Bronchial epithelial cell (primary cell): ENCODE measurements around the gene TELO2. TPM values are rescaled to one million over a fixed set of nuclear protein-coding genes. Genes with fewer than 3 reads are reported as not detected.

Experiments used
- DNase-seq: peaks from one replicate; pipeline ENCODE4 v3.0.0-alpha.2; 2010; ENCODE audit warnings: low read depth
- FAIRE-seq: peaks from 2 replicates; lab custom pipeline; 2011; peaks lifted over from hg19 to GRCh38; lab: Jason Lieb, UNC
- H3K27me3 ChIP-seq: 2 replicates; pipeline ENCODE4 v1.5.1; 2011; ENCODE audit warnings: low read length; ENCODE audit not compliant: control insufficient read depth, insufficient read depth
- H3K36me3 ChIP-seq: 2 replicates; pipeline ENCODE4 v1.5.1; 2011; ENCODE audit warnings: low read length; ENCODE audit not compliant: control insufficient read depth, insufficient read depth
- H3K4me3 ChIP-seq: 2 replicates; pipeline ENCODE4 v1.5.1; 2011; ENCODE audit warnings: mild to moderate bottlenecking, low read depth, low read length, control low read depth
- total RNA-seq: library from RNA; depleted of rRNA; stranded (reverse); fragments of >200 nt; gene quantifications from 2 replicates; pipeline ENCODE4 v1.2.1, GENCODE V29; 2014
- TF ChIP-seq, protein P1 (sequence below): IDR thresholded peaks from 2 replicates; pipeline ENCODE4 v1.5.1; 2011; ENCODE audit warnings: mild to moderate bottlenecking, moderate library complexity, low read length, control low read depth, inconsistent platforms; ENCODE audit not compliant: insufficient read depth, severe bottlenecking

The TELO2 gene
- total RNA-seq, 1 donor from 2014 or later, result 8.2 TPM

DNA sequence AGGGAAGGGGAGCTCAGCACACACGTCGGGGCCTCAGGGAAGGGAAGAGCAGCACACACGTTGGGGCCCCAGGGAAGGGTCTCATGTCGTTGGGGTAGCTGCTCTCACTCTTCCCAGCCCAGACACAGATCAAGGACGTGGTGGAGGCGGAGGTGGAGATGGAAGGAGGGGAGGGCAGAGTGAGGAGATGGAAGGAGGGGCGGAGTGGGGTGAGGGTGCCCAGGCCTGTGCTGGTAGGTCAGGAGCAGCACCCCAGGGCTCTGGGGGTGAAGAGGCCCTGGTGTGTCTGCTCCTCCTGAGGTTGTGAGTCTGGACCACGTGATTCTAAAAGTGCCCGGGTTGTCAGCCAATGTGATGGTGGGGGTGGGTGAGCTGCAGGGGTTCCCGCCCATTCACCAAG is 33.2 kb upstream of the TELO2 start:
- peaks cover 6% of the 10 kb centered on the region for H3K36me3 ChIP-seq
- H3K4me3 ChIP-seq, result no peak overlapping the region
- DNase-seq (no peak), FAIRE-seq (no peak)
- TF ChIP-seq, protein P1, sequence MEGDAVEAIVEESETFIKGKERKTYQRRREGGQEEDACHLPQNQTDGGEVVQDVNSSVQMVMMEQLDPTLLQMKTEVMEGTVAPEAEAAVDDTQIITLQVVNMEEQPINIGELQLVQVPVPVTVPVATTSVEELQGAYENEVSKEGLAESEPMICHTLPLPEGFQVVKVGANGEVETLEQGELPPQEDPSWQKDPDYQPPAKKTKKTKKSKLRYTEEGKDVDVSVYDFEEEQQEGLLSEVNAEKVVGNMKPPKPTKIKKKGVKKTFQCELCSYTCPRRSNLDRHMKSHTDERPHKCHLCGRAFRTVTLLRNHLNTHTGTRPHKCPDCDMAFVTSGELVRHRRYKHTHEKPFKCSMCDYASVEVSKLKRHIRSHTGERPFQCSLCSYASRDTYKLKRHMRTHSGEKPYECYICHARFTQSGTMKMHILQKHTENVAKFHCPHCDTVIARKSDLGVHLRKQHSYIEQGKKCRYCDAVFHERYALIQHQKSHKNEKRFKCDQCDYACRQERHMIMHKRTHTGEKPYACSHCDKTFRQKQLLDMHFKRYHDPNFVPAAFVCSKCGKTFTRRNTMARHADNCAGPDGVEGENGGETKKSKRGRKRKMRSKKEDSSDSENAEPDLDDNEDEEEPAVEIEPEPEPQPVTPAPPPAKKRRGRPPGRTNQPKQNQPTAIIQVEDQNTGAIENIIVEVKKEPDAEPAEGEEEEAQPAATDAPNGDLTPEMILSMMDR, result no peak
- no peaks in the 10 kb centered on the region for H3K27me3 ChIP-seq

- DNase-seq (no peak), FAIRE-seq (no peak)
- TF ChIP-seq, protein P1, result no peak
- no peak overlapping the region for H3K4me3 ChIP-seq
- no peaks in the 10 kb centered on the region for H3K27me3 ChIP-seq
- peaks cover 6% of the 10 kb centered on the region for H3K36me3 ChIP-seq
Measured at GRCh38 chr16:1460602-1461138, 32.5 kb upstream of the TELO2 start.

DNA sequence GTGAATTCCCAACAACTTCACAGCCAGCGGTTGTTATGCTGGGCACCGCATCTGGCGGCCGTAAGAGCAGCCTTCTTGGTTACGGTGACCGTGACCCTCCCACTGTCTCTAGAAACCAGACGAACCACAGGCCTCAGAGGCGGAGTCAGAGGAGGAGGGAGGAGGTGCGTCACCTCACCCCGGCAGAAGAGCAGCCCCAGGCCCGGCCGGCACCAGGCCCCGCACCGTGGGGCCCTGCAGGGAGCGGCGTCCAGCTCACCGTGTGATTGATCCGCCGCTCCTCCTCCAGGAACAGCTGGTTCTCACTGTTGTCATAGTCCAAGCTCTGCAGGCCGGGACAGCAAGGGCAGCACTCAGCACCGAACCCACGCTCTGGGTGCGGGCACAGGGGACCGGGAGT is 32.0 kb upstream of the TELO2 start:
- Histone ChIP-seq H3K4me3 (no peak overlapping the region), H3K27me3 (no peaks in the 10 kb centered on the region), H3K36me3 (peaks cover 6% of the 10 kb centered on the region)
- FAIRE-seq (no peak), DNase-seq (no peak)
- TF ChIP-seq, protein P1, result no peak

DNA sequence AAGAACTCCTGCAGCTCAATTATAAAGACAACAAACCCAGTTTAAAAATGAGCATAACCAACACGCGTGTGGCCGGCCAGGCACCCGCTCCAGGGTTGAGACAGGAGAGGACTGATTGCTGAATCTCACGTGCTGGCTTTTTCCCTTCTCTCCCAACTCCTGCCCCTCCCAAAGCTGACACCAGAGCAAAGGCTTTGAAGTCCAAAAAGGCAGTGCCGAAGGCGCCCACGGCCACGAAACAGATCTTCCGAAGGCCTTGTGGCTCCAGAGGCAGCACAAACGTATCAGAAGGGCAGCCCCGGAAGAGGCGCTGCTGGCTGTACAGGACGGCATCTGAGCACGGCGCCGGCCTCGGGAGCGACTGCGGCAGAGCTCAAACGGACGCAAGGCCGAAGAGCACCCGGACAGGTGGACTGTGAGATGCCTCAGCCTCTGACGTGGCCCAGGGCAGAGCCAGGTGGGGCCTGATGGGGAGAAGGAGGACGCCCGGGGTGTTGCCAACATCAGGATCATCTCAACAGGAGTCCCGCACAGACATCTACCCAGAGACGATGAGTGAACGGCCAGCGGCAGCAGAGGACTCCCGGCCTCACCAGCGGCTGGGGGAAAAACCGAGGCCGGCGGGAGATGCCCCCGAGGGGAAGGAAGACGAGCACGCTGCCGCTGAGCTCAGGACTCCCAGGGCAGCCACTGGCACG is 28.8 kb upstream of the TELO2 start:
- no peaks in the 10 kb centered on the region for H3K27me3 ChIP-seq
- FAIRE-seq (no peak), DNase-seq (no peak)
- TF ChIP-seq, protein P1, result no peak
- H3K36me3 ChIP-seq, result peaks cover 4% of the 10 kb centered on the region
- H3K4me3 ChIP-seq, result no peak overlapping the region

DNA sequence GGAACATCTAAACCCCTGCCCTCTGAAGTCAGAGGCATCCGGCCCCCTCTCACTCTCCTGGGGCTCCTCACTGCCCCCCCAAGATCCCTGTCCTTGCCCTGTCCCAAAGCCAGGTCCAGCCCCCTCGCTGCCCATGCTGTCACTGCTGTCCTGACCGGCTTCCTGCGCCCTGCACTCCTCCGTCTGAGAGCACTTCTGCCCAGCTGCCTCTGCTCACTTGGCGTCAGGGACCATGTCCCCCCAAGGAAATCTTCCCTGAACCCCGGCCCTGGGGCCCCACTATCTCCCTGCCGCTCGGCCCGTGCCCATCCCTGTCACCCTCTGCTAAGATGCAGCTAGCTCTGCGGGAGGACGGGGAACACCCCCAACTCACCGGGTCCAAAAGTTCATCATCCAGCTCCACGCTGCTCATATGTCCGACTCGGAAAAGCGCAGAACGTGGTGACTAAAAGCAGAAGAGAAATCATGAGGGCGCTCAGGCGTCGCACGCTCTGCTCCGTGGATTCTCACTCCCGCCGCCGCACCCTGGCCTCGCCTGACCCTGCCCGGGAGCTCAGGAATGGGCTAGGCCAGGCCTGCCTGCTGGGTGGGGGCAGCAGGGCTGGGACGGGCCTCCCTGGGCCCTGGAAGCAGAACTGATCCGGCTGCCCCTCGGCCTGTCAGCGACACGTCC is 28.1 kb upstream of the TELO2 start:
- DNase-seq (no peak), FAIRE-seq (no peak)
- TF ChIP-seq, protein P1, result no peak
- Histone ChIP-seq H3K27me3 (no peaks in the 10 kb centered on the region), H3K4me3 (no peak overlapping the region), H3K36me3 (peaks cover 4% of the 10 kb centered on the region)

DNA sequence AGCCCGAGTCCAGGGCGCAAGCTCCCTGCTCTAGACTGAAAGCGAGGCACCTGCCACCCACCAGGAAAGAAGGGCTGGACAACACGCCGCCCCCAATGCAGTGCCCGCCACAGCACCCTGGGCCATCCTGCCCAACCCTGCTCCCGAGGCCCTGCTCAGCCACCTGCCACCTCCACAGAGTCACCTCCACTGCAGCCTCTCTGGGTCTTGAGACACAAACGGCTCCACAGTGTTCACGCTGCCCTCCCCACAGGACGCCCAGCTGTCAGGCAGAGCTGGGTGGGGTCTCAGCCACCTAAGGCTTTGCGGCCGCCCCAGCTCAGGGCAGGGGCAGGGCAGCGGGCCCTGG is 27.6 kb upstream of the TELO2 start:
- no peak for FAIRE-seq
- H3K36me3 ChIP-seq, result peaks cover 4% of the 10 kb centered on the region
- H3K27me3 ChIP-seq, result no peaks in the 10 kb centered on the region
- no peak for DNase-seq
- TF ChIP-seq, protein P1, result no peak
- no peak overlapping the region for H3K4me3 ChIP-seq
